ENCODE data around the gene RBP2. TPM values are rescaled to one million over a fixed set of nuclear protein-coding genes. Genes with fewer than 3 reads are reported as not detected.
A peak's percentile ranks its signal among the peaks of the same experiment; 100 is the strongest.

RBP2 gene
- total RNA-seq, 1 donor from 2014 or later: 3.1 TPM

DNA sequence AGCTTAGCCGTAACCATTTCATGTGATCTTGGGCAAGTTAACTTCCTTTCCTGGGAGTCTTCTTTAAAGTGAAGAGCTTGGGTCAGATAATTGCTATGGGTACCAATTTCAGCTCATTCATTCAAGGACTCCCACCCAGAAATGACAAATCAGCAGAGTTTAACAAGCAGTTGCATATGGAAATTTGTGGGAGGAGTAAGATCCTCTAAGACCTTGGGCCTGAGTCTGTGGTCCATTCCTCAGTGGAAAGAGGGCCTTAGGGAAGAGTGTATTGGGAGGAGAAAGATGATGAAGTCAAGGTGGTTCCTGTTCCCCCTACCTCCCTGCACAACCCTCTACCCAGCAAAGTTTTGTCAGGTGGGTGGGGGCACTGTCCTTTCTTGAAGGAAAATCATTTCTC lies 42.1 kb downstream of the RBP2 start:
- ATAC-seq (no peak), DNase-seq (no peak)
- H3K36me3 ChIP-seq: no peaks in the 10 kb centered on the region
- intact Hi-C loops (cut with DNase I): no loop called here
- no peak for TF ChIP-seq CTCF (IDR thresholded peaks at IDR 0.05)
- no peaks in the 10 kb centered on the region for H3K27me3 ChIP-seq (ENCODE audit: low read depth)
- peaks cover 9% of the 10 kb centered on the region for H3K4me1 ChIP-seq
- no peak overlapping the region for H3K4me3 ChIP-seq
- no peak overlapping the region for H3K27ac ChIP-seq
- H3K9me3 ChIP-seq: no peaks in the 10 kb centered on the region

GRCh38 chr3:139433089-139433488 lies 43.2 kb downstream of the RBP2 start:
- DNase-seq (no peak), ATAC-seq (no peak)
- intact Hi-C loops (cut with DNase I): no loop called here

GRCh38 chr3:139430493-139430892 lies 45.8 kb downstream of the RBP2 start:
- ATAC-seq (no peak), DNase-seq (no peak)
- Histone ChIP-seq H3K27me3 (ENCODE audit: low read depth) (no peaks in the 10 kb centered on the region), H3K9me3 (no peaks in the 10 kb centered on the region), H3K4me3 (no peak overlapping the region), H3K27ac (no peak overlapping the region), H3K4me1 (peaks cover 9% of the 10 kb centered on the region), H3K36me3 (no peaks in the 10 kb centered on the region)
- no peak for TF ChIP-seq CTCF (IDR thresholded peaks at IDR 0.05)
- intact Hi-C loops (cut with DNase I): no loop called here

More at GRCh38 chr3:139433089-139433488, 43.2 kb downstream of the RBP2 start:
- Histone ChIP-seq H3K36me3 (no peaks in the 10 kb centered on the region), H3K4me1 (peaks cover 9% of the 10 kb centered on the region), H3K27me3 (ENCODE audit: low read depth) (no peaks in the 10 kb centered on the region), H3K27ac (no peak overlapping the region), H3K9me3 (no peaks in the 10 kb centered on the region), H3K4me3 (no peak overlapping the region)
- TF ChIP-seq CTCF (IDR thresholded peaks at IDR 0.05): no peak

GRCh38 chr3:139427283-139428060 lies 48.8 kb downstream of the RBP2 start:
- DNase-seq (no peak), ATAC-seq (peak; percentile 86 to 89)
- H3K4me1 ChIP-seq: no peaks in the 10 kb centered on the region
- intact Hi-C loops (cut with DNase I): no loop called here
- TF ChIP-seq CTCF (IDR thresholded peaks at IDR 0.05): peak; percentile 82
- H3K27me3 ChIP-seq (ENCODE audit: low read depth): no peaks in the 10 kb centered on the region
- no peaks in the 10 kb centered on the region for H3K9me3 ChIP-seq
- no peak overlapping the region for H3K4me3 ChIP-seq
- no peak overlapping the region for H3K27ac ChIP-seq
- peaks cover 15% of the 10 kb centered on the region for H3K36me3 ChIP-seq

GRCh38 chr3:139425745-139426400 lies 50.4 kb downstream of the RBP2 start:
- peaks cover 15% of the 10 kb centered on the region for H3K36me3 ChIP-seq
- no peak overlapping the region for H3K27ac ChIP-seq
- ATAC-seq (no peak), DNase-seq (no peak)
- TF ChIP-seq CTCF (IDR thresholded peaks at IDR 0.05): no peak
- H3K9me3 ChIP-seq: no peaks in the 10 kb centered on the region
- intact Hi-C loops (cut with DNase I): no loop called here
- H3K27me3 ChIP-seq (ENCODE audit: low read depth): no peaks in the 10 kb centered on the region
- no peaks in the 10 kb centered on the region for H3K4me1 ChIP-seq
- no peak overlapping the region for H3K4me3 ChIP-seq
